ENCODE results near the gene FBN1. TPM values are rescaled to one million over a fixed set of nuclear protein-coding genes. Genes with fewer than 3 reads are reported as not detected.

FBN1 gene
- total and polyA plus RNA-seq, 2 of the 13 experiments (the other 11 are each of a cell fraction or from before 2014, with no cell fraction given) = 1.5 to 3.0 TPM

DNA sequence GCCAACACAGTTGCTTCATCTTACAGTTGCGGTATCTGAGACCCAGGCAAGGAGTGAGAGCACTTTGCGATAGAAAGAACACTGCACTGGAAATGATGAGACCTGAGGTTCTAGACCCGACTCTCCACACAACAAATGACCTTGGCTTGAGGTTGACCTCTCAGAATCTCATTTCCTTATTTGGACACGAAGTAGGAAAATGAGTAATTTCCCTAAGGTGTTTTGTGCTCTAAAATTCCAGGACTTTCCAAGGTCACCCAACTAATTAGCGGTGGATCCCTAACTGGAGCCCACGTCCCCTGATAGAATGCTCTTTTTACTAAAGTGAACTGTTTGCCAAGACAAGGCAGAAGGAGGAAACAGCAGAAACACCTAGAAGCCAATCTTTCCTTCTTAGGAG is 26.7 kb upstream of the FBN1 start (continued):
- TF ChIP-seq, protein P1, sequence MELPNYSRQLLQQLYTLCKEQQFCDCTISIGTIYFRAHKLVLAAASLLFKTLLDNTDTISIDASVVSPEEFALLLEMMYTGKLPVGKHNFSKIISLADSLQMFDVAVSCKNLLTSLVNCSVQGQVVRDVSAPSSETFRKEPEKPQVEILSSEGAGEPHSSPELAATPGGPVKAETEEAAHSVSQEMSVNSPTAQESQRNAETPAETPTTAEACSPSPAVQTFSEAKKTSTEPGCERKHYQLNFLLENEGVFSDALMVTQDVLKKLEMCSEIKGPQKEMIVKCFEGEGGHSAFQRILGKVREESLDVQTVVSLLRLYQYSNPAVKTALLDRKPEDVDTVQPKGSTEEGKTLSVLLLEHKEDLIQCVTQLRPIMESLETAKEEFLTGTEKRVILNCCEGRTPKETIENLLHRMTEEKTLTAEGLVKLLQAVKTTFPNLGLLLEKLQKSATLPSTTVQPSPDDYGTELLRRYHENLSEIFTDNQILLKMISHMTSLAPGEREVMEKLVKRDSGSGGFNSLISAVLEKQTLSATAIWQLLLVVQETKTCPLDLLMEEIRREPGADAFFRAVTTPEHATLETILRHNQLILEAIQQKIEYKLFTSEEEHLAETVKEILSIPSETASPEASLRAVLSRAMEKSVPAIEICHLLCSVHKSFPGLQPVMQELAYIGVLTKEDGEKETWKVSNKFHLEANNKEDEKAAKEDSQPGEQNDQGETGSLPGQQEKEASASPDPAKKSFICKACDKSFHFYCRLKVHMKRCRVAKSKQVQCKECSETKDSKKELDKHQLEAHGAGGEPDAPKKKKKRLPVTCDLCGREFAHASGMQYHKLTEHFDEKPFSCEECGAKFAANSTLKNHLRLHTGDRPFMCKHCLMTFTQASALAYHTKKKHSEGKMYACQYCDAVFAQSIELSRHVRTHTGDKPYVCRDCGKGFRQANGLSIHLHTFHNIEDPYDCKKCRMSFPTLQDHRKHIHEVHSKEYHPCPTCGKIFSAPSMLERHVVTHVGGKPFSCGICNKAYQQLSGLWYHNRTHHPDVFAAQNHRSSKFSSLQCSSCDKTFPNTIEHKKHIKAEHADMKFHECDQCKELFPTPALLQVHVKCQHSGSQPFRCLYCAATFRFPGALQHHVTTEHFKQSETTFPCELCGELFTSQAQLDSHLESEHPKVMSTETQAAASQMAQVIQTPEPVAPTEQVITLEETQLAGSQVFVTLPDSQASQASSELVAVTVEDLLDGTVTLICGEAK (IDR thresholded peaks at IDR 0.05) = no peak
- TF ChIP-seq, protein P1 (CRISPR knock-in tag; IDR thresholded peaks at IDR 0.05) = no peak
- TF ChIP-seq SAFB2 (CRISPR knock-in tag; IDR thresholded peaks at IDR 0.05; ENCODE audit: borderline replicate concordance, low read depth) (no peak), BHLHE40 (IDR thresholded peaks at IDR 0.05; ENCODE audit: low read length) (no peak), RFXANK (CRISPR knock-in tag; IDR thresholded peaks at IDR 0.05) (no peak), FOSL1 (CRISPR knock-in tag; IDR thresholded peaks at IDR 0.05; ENCODE audit: borderline replicate concordance) (no peak), DPF2 (CRISPR knock-in tag; IDR thresholded peaks at IDR 0.05; ENCODE audit: borderline replicate concordance, low read depth) (no peak), RNF219 (CRISPR knock-in tag; IDR thresholded peaks at IDR 0.05) (no peak)
- TF ChIP-seq, protein P2, sequence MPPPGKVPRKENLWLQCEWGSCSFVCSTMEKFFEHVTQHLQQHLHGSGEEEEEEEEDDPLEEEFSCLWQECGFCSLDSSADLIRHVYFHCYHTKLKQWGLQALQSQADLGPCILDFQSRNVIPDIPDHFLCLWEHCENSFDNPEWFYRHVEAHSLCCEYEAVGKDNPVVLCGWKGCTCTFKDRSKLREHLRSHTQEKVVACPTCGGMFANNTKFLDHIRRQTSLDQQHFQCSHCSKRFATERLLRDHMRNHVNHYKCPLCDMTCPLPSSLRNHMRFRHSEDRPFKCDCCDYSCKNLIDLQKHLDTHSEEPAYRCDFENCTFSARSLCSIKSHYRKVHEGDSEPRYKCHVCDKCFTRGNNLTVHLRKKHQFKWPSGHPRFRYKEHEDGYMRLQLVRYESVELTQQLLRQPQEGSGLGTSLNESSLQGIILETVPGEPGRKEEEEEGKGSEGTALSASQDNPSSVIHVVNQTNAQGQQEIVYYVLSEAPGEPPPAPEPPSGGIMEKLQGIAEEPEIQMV (CRISPR knock-in tag; IDR thresholded peaks at IDR 0.05; ENCODE audit: low read depth) = no peak
- TF ChIP-seq, protein P3, sequence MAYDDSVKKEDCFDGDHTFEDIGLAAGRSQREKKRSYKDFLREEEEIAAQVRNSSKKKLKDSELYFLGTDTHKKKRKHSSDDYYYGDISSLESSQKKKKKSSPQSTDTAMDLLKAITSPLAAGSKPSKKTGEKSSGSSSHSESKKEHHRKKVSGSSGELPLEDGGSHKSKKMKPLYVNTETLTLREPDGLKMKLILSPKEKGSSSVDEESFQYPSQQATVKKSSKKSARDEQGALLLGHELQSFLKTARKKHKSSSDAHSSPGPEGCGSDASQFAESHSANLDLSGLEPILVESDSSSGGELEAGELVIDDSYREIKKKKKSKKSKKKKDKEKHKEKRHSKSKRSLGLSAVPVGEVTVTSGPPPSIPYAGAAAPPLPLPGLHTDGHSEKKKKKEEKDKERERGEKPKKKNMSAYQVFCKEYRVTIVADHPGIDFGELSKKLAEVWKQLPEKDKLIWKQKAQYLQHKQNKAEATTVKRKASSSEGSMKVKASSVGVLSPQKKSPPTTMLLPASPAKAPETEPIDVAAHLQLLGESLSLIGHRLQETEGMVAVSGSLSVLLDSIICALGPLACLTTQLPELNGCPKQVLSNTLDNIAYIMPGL (CRISPR knock-in tag; IDR thresholded peaks at IDR 0.05; ENCODE audit: borderline replicate concordance in 1 of 2, low read depth in 1 of 2) = no peak
